ENCODE data around the gene NOX4.
"Not testable (repeated sequence)": the region's sequence is repeated elsewhere in the genome, so short reads cannot be mapped to it uniquely, and the experiment has no call there.

Gene NOX4

GRCh38 chr11:89457190-89457589 lies 34.0 kb downstream of the NOX4 start:
- DNase-seq, result no peak

- DNase-seq, result no peak
Observed at GRCh38 chr11:89456681-89457080, 34.5 kb downstream of the NOX4 start.

DNA sequence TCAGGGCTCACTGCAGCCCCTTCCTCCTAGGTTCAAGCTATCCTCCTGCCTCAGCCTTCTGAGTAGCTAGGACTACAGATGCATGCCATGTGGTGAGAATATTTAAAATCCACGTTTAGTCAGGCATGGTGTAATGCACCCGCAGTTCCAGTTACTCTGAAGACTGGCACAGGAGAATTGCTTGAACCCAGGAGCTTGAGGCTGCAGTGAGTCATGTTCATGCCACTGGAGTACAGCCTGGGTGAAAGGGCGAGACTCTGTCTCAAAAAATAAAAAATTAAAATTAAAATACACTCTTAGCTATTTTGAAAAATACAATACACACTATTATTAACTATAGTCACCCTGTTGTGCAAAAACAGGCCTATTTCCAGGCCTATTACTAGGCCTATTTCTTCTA lies 38.4 kb downstream of the NOX4 start:
- DNase-seq, result no peak

GRCh38 chr11:89447845-89448244 lies 43.3 kb downstream of the NOX4 start:
- no peak for DNase-seq

DNA sequence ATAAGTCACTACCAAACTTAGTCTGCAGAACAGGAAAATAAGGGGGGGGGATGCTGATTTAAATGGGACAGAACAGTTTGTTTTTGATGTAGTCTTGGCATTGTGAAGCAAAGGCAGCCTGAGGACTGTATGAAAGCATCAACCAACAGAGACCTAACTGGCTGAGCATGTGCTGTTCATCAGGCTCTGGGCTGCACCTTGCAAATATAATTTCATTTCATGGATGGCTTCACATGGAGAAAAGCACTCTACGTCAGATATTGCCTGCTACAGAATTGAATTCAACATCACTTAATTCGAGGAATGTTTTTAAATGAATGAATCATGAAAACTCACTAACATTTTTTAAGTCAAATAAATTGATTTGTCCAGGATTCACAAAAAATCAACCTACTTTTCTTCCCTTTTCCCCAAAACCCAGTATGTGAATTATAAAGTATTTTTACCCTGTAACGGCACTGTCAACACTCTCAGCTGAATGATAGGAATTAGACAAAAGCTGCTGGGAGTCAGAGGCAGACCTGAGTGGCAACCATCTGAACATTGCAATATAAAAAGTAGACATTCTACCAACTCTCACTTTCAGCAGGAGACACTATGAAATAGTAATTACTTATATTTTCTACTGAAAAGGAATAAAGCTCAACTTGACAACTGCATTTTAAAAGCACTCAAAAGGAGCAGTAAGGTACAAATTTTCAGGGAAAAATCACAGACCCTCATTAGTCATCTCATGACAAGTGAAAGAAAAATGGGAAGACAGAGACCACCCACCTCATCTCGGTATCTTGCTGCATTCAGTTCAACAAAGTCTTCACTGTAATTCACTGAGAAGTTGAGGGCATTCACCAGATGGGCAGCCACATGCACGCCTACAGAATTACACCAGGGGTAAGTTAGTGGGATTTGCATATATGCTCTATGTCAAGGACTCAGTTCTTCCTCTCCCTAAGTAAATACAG lies 47.5 kb downstream of the NOX4 start:
- DNase-seq, result no peak

- DNase-seq, result no peak
Observed at GRCh38 chr11:89442801-89443200, 48.4 kb downstream of the NOX4 start.

- DNase-seq, result no peak
Observed at GRCh38 chr11:89441606-89442005, 49.6 kb downstream of the NOX4 start.

- DNase-seq, result no peak
Observed at GRCh38 chr11:89437317-89437716, 53.9 kb downstream of the NOX4 start.

GRCh38 chr11:89436071-89436470 lies 55.1 kb downstream of the NOX4 start:
- no peak for DNase-seq

DNA sequence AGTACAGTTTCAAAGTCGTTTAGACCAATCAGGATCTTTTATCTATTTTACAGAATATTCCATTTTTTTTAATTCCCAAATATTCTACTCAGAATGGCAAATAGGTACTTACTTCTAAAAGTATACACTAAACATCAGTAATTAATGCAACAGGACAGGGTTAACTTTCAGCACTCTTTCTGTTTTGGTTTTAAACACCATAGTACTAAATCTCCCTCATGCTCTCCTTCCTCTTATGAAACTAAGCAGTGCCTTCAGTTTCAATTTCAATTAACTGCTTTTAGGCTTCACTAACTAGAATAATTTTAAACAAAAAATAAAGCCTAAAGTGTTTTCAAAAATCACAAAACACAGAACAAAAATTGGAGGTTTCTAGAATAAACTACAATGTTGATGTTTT lies 57.9 kb downstream of the NOX4 start:
- no peak for DNase-seq

DNA sequence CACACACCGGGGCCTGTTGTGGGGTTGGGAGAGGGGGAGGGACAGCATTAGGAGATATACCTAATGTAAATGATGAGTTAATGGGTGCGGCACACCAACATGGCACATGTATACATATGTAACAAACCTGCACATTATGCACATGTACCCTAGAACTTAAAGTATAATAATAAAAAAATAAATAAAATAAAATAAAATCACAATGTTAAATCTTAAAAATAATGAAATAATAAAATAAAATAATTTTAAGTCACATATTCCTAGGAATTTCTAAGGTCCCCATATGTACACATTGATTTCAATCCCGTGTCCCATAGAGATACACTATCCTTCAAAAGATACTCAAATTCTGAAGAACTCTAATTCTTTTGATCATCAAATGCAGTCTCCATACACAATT lies 59.0 kb downstream of the NOX4 start:
- DNase-seq, result not testable (repeated sequence)

DNA sequence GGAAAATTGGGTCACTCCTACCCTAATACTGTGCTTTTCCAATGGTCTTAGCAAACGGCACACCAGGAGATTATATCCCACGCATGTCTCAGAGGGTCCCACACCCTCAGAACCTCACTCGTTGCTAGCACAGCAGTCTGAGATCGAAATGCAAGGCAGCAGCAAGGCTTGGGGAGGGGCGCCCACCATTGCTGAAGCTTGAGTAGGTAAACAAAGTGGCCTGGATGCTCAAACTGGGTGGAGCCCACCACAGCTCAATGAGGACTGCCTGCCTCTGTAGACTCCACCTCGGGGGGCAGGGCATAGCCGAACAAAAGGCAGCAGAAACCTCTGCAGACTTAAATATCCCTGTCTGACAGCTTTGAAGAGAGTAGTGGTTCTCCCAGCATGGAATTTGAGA lies 64.7 kb downstream of the NOX4 start:
- DNase-seq, result not testable (repeated sequence)

GRCh38 chr11:89421718-89422117 lies 69.5 kb downstream of the NOX4 start:
- no peak for DNase-seq

- DNase-seq, result no peak
Observed at GRCh38 chr11:89420981-89421380, 70.2 kb downstream of the NOX4 start.

DNA sequence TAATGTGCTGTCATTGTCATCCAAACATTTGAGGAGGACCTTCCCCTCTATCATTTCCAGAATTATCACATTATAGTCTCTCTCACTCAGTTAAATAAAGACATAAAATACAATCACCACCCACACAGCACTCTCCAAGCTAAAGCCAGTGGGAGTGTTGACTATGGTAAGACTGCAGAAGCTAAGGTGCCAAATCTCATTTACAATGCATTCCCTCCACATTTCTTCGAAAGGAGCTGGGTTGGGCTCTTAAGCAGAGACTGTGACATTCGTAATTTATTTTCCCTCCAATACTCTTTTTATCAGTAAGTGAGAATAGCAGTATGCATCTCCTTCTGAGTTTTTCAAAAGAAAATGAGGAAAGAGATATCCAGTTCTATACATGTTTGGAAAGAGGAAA lies 74.2 kb downstream of the NOX4 start:
- no peak for DNase-seq

GRCh38 chr11:89411112-89411511 lies 80.1 kb downstream of the NOX4 start:
- not testable (repeated sequence) for DNase-seq

- DNase-seq, result not testable (repeated sequence)
Observed at GRCh38 chr11:89410666-89411065, 80.5 kb downstream of the NOX4 start.

DNA sequence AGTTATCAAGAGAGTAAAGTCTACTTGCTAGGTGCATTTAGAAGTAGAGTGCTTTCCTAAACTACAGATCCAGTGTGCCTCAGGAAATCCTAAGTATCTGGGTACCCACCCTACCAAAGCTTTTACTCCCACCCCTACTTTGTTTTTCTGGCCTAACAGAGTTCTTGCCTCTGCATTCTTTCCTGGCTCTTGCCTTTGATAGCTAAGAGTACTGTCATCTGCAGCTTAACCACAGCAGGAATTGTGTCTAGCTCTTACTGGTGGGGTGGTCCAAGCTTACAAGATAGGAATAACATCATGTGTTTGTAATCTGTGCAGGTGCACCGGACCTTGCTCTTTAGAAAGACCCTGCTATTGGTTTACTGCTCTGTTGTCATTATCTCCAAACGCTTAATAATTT lies 82.7 kb downstream of the NOX4 start:
- not testable (repeated sequence) for DNase-seq

DNA sequence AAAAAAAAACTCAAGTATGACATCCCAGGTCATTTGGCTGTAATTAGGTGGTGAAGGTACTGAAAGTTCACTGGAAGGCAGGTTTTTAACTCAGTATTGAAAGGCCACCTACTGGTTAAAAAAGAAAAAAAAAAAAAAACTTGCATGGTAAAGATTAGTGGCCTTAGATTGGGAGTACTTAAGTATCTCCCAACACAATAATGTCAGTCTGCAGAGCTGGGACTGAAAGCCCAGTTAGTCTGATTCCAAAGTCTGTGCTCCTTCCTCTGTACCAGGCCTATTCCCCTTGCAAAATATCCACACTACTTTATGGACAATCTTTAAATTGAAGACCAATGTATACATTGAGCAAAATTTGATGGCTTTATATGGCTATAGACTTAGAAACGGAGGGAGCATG lies 85.5 kb downstream of the NOX4 start:
- DNase-seq, result no peak

DNA sequence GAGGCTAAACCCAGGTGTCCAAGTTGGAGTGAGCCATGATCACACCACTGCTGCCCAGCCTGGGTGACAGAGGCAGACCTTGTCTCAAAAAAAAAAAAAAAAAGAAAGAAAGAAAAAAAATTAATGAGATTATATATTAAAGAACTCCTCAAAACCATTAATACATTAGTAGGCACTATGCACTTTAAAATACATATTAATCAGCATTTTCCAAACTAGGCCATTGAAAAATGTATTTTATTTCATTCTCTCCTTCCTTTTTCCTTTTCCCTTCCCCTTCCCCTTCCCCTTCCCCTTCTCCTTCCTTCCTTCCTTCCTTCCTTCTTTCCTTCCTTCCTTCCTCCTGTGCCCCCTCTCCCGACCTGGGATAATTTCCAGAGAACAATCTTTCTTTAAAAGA lies 99.5 kb downstream of the NOX4 start:
- not testable (repeated sequence) for DNase-seq

GRCh38 chr11:89387501-89387900 lies 103.7 kb downstream of the NOX4 start:
- DNase-seq, result not testable (repeated sequence)

DNA sequence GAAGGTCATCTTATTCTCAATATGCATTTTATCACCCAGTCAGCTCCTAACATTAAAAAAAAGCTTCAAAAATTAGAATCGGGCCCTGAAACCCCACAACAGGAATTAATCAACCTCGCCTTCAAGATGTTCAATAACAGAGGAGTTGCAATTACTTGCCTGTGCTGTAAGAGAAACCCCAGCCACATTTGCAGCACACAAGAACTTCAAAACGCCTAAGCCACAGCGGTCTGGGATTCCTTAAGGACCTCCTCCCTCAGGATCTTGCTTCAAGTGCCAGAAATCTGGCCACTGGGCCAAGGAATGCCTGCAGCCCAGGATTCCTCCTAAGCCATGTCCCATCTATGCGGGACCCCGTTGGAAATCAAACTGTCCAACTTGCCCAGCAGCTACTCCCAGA lies 108.2 kb downstream of the NOX4 start:
- not testable (repeated sequence) for DNase-seq

DNA sequence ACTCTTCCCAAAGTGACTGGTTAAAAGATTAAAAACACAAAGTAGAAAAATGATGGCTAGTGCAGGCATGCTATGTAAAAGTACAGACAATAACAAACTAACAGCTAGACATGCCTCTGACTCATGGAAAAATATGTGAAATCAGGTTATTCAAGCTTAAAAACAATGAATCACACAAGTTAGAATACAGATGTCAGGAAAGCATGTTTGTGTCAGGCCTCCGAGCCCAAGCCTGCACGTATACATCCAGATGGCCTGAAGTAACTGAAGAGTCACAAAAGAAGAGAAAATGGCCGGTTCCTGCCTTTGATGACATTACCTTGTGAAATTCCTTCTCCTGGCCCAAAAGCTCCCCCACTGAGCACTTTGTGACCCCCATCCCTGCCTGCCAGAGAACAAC lies 110.1 kb downstream of the NOX4 start:
- no peak for DNase-seq

DNA sequence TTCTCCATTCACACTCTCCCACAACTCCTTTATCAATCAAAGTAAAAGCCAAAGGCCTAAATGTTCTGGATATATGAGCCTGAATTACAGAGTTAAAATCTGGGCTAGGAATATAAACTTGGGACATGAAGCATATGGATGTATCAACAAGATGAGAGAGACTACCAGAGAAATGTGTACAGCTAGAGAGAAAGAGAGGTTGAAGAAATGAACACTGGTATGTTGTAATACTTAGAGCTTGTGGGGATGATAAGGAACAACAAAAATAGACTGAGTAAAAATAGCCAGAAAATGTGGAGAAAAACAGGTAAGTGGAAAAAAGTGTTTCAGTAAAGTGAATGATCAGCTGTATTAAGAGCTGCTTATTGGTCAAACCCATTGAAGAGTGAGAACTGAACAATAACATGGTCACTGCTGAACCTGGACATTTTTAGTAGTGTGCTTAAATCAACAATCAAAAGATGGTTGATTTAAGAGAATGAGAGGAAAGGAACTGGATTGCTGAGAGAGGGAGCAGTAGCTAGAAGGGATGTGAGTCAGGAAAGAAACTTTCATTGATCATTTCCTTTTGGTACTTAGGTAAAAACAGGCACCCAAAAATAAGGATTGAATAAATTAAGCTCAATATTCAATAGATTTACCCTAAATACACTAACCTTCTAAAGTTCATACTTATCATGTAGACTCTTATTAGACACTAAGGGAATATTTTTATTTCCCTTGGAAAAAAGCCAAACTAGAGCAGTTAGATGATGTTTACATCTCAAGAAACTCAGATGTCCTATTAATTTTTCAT lies 111.0 kb downstream of the NOX4 start:
- DNase-seq, result not testable (repeated sequence)
